Mammary epithelial cell (primary cell): ENCODE data around the gene TBL3.
A peak's percentile ranks its signal among the peaks of the same experiment; 100 is the strongest.

Experiments
- EZH2 ChIP-seq: IDR thresholded peaks from 2 replicates; pipeline ENCODE4 v1.6.1; 2012; ENCODE audit warnings: low read length, inconsistent platforms, borderline replicate concordance
- TF ChIP-seq, protein P1 (sequence below), 2 donors: IDR thresholded peaks in 1 of 2; conservative IDR thresholded peaks in 1 of 2; 2 replicates each; pipeline ENCODE4 v1.5.1; 2011 to 2012; ENCODE audit warnings: inconsistent platforms in 2 of 2, low read length in 2 of 2, mild to moderate bottlenecking in 2 of 2, control low read depth in 1 of 2, low read depth in 1 of 2; ENCODE audit not compliant: insufficient read depth in 1 of 2; ENCODE audit errors: extremely low read depth in 1 of 2

DNA sequence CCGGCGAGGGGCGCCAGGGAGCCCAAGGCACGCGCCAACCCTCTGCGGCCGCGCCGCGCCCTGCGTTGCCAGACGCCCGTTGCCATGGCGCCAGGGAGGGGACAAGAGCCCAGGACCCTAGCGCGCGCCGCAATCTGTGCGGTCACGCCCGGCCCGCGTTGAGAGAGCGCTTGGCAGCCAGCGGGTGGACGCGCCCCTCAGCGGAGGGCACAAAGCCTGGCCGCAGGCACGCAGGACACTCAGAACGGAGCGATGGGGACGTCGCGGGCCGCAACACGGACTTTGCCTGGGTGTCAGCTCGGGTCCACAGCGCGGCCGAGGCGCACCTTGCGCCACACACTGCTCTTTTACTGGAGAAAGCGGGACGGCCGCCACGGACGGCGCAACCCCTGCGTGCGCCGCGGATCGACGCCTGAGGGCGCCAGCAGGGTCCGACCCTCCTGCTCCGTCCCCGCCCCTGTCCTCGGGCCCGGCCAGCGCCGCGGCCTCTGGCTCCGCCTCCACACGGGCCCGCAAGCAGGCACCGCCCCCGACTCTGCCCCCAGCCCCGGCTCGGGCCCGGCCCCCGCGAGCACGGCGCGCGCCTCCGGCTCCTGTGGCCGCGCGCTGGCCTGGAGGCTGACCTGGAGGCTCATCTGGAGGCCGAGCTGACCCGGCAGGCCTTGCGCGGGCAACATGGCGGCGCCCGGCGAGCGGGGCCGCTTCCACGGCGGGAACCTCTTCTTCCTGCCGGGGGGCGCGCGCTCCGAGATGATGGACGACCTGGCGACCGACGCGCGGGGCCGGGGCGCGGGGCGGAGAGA is 11.9 kb downstream of the TBL3 start, which contains the start of gene GFER:
- TF ChIP-seq, protein P1, sequence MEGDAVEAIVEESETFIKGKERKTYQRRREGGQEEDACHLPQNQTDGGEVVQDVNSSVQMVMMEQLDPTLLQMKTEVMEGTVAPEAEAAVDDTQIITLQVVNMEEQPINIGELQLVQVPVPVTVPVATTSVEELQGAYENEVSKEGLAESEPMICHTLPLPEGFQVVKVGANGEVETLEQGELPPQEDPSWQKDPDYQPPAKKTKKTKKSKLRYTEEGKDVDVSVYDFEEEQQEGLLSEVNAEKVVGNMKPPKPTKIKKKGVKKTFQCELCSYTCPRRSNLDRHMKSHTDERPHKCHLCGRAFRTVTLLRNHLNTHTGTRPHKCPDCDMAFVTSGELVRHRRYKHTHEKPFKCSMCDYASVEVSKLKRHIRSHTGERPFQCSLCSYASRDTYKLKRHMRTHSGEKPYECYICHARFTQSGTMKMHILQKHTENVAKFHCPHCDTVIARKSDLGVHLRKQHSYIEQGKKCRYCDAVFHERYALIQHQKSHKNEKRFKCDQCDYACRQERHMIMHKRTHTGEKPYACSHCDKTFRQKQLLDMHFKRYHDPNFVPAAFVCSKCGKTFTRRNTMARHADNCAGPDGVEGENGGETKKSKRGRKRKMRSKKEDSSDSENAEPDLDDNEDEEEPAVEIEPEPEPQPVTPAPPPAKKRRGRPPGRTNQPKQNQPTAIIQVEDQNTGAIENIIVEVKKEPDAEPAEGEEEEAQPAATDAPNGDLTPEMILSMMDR (conservative IDR thresholded peaks at IDR 0.05 in 1 of 2, IDR thresholded peaks at IDR 0.05 in 1 of 2; ENCODE audit: extremely low read depth in 1 of 2, insufficient read depth in 1 of 2, low read depth in 1 of 2, low read length in 2 of 2), result peak in 1 of 2 donors; percentile 25
- TF ChIP-seq EZH2, result no peak
